HEK293 (cell line): Measurements from ENCODE around the gene NRF1.

ENCODE experiments used
- CTCF ChIA-PET: fragments of 350-600 bp; formaldehyde crosslinking; extraction: SDS; loops from one replicate; lab custom pipeline; 2021; ENCODE audit warnings: antibody characterized with exemption; lab: Yijun Ruan, JAX
- POLR2A ChIA-PET: fragments of 300-600 bp; formaldehyde crosslinking; extraction: SDS; loops from one replicate; lab custom pipeline; 2020; ENCODE audit warnings: antibody characterized with exemption, inconsistent platforms; lab: Yijun Ruan, JAX
- H3K27ac ChIP-seq: fragments of 200-500 bp; sonication (Bioruptor generic); 2 replicates; pipeline ENCODE4 v1.5.1; 2014; ENCODE audit warnings: low read depth, low read length, control low read depth, inconsistent platforms; ENCODE audit errors: extremely low read depth
- H3K36me3 ChIP-seq, 2 experiments: fragments of 200-500 bp in 1 of 2; sonication (Bioruptor generic) in 1 of 2; 1 replicate in 1 of 2; 2 replicates in 1 of 2; pipeline ENCODE4 v1.5.1; 2014 to 2017; ENCODE audit warnings: inconsistent platforms in 2 of 2, low read length in 2 of 2; ENCODE audit not compliant: control insufficient read depth in 2 of 2, insufficient read depth in 1 of 2
- H3K4me1 ChIP-seq: fragments of 200-500 bp; sonication (Bioruptor generic); 2 replicates; pipeline ENCODE4 v1.5.1; 2014; ENCODE audit warnings: mild to moderate bottlenecking, low read length, inconsistent platforms; ENCODE audit not compliant: control insufficient read depth, insufficient read depth
- H3K4me3 ChIP-seq: 2 replicates; pipeline ENCODE4 v1.5.1; 2011; ENCODE audit warnings: low read depth, mild to moderate bottlenecking, control low read depth, low read length, moderate library complexity
- H3K9me3 ChIP-seq: fragments of 200-500 bp; sonication (Bioruptor generic); 2 replicates; pipeline ENCODE4 v1.5.1; 2014; ENCODE audit warnings: low read depth, low read length, inconsistent platforms; ENCODE audit not compliant: control insufficient read depth, insufficient read depth
- BCL11A ChIP-seq: fragments of 450-650 bp; formaldehyde crosslinking; IDR thresholded peaks from 2 replicates; pipeline ENCODE4 v1.5.1; 2016; ENCODE audit warnings: low read depth, missing biosample characterization, missing genetic modification characterization
- GLI2 ChIP-seq: fragments of 450-650 bp; formaldehyde crosslinking; IDR thresholded peaks from 2 replicates; pipeline ENCODE4; 2017; ENCODE audit warnings: missing biosample characterization, missing genetic modification characterization, low read depth, borderline replicate concordance
- SETDB1 ChIP-seq: IDR thresholded peaks from one replicate; pipeline ENCODE4 v1.6.1; 2017; ENCODE audit warnings: mild to moderate bottlenecking, low read length, moderate library complexity, mixed read lengths; ENCODE audit not compliant: insufficient read length
- WT1 ChIP-seq: fragments of 450-650 bp; formaldehyde crosslinking; IDR thresholded peaks from 2 replicates; pipeline ENCODE4 v1.5.1; 2016; ENCODE audit warnings: missing biosample characterization, missing genetic modification characterization
- ZBTB48 ChIP-seq: fragments of 450-650 bp; formaldehyde crosslinking; IDR thresholded peaks from 2 replicates; pipeline ENCODE4 v1.5.1; 2016; ENCODE audit warnings: missing biosample characterization, missing genetic modification characterization
- ZNF266 ChIP-seq: fragments of 450-650 bp; formaldehyde crosslinking; IDR thresholded peaks from 2 replicates; pipeline ENCODE4 v1.5.1; 2016; ENCODE audit warnings: missing biosample characterization, missing genetic modification characterization, low read depth
- ZNF274 ChIP-seq, 2 experiments: fragments of 200-500 bp in 1 of 2; fragments of 450-650 bp in 1 of 2; sonication (Bioruptor generic) in 1 of 2; formaldehyde crosslinking in 1 of 2; IDR thresholded peaks; 2 replicates each; pipeline versions ENCODE4 v1.5.1 to v1.6.1; 2014 to 2016; ENCODE audit warnings: borderline replicate concordance in 1 of 2, inconsistent platforms in 1 of 2, low read length in 1 of 2, missing biosample characterization in 1 of 2, missing genetic modification characterization in 1 of 2
- ZNF394 ChIP-seq: fragments of 450-650 bp; formaldehyde crosslinking; IDR thresholded peaks from 2 replicates; pipeline ENCODE4 v1.5.1; 2016; ENCODE audit warnings: missing biosample characterization, missing genetic modification characterization, mild to moderate bottlenecking, moderate library complexity, borderline replicate concordance
- ZNF426 ChIP-seq: fragments of 450-650 bp; formaldehyde crosslinking; IDR thresholded peaks from 2 replicates; pipeline ENCODE4 v1.5.1; 2017; ENCODE audit warnings: missing biosample characterization, missing genetic modification characterization, mild to moderate bottlenecking, inconsistent platforms, moderate library complexity
- ZNF433 ChIP-seq: fragments of 450-650 bp; formaldehyde crosslinking; IDR thresholded peaks from 2 replicates; pipeline ENCODE4 v1.5.1; 2016; ENCODE audit warnings: missing biosample characterization, missing genetic modification characterization, low read depth
- ZNF48 ChIP-seq: fragments of 450-650 bp; formaldehyde crosslinking; IDR thresholded peaks from 2 replicates; pipeline ENCODE4 v1.5.1; 2016; ENCODE audit warnings: missing biosample characterization, missing genetic modification characterization
- ZNF701 ChIP-seq: fragments of 450-650 bp; formaldehyde crosslinking; IDR thresholded peaks from 2 replicates; pipeline ENCODE4 v1.5.1; 2016; ENCODE audit warnings: missing biosample characterization, missing genetic modification characterization
- ZNF747 ChIP-seq: fragments of 450-650 bp; formaldehyde crosslinking; IDR thresholded peaks from 2 replicates; pipeline ENCODE4 v1.5.1; 2016; ENCODE audit warnings: missing biosample characterization, missing genetic modification characterization
- ZNF843 ChIP-seq: fragments of 450-650 bp; formaldehyde crosslinking; IDR thresholded peaks from 2 replicates; pipeline ENCODE4 v1.5.1; 2016; ENCODE audit warnings: missing biosample characterization, missing genetic modification characterization
- ZXDB ChIP-seq: fragments of 450-650 bp; formaldehyde crosslinking; IDR thresholded peaks from 2 replicates; pipeline ENCODE4 v1.5.1; 2016; ENCODE audit warnings: missing biosample characterization, missing genetic modification characterization
- TF ChIP-seq, protein P1 (sequence below): fragments of 450-650 bp; formaldehyde crosslinking; IDR thresholded peaks from 2 replicates; pipeline ENCODE4 v1.5.1; 2016; ENCODE audit warnings: missing biosample characterization, missing genetic modification characterization
- TF ChIP-seq, protein P2 (sequence below): fragments of 450-650 bp; formaldehyde crosslinking; IDR thresholded peaks from 2 replicates; pipeline ENCODE4 v1.5.1; 2016; ENCODE audit warnings: missing biosample characterization, missing genetic modification characterization
- TF ChIP-seq, protein P3 (sequence below): fragments of 450-650 bp; formaldehyde crosslinking; IDR thresholded peaks from 2 replicates; pipeline ENCODE4 v1.5.1; 2016; ENCODE audit warnings: missing biosample characterization, missing genetic modification characterization
- TF ChIP-seq, protein P4 (sequence below): fragments of 450-650 bp; formaldehyde crosslinking; IDR thresholded peaks from 2 replicates; pipeline ENCODE4 v1.5.1; 2016; ENCODE audit warnings: missing biosample characterization, missing genetic modification characterization

Gene NRF1

DNA sequence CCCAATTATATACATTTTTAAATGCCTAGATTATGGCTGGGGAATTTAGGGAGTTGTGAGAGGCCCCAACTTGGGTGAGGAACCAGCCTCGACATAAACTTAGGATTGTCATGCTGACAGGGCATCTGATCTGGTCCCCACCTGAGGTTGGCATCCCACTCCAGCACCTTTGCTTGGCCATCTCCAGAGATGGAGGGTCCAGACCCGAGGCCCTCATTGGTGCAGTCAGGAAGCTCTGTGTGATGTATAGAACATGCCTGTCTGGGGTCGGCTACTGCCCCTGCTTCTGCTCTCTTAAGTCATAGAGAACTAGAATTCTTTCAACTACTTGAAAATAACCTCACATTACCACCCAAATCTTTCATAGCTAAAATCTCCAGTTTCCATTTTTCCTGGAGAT is 153.8 kb downstream of the NRF1 start:
- CTCF ChIA-PET, result interaction anchor here (1.1 kb wide), 1 partner anchor 101 kb away, joined by 3 read pairs; no protein-coding TSS in a partner anchor
- H3K4me1 ChIP-seq, result no peaks in the 10 kb centered on the region
- TF ChIP-seq, protein P1, sequence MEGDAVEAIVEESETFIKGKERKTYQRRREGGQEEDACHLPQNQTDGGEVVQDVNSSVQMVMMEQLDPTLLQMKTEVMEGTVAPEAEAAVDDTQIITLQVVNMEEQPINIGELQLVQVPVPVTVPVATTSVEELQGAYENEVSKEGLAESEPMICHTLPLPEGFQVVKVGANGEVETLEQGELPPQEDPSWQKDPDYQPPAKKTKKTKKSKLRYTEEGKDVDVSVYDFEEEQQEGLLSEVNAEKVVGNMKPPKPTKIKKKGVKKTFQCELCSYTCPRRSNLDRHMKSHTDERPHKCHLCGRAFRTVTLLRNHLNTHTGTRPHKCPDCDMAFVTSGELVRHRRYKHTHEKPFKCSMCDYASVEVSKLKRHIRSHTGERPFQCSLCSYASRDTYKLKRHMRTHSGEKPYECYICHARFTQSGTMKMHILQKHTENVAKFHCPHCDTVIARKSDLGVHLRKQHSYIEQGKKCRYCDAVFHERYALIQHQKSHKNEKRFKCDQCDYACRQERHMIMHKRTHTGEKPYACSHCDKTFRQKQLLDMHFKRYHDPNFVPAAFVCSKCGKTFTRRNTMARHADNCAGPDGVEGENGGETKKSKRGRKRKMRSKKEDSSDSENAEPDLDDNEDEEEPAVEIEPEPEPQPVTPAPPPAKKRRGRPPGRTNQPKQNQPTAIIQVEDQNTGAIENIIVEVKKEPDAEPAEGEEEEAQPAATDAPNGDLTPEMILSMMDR, result no peak

DNA sequence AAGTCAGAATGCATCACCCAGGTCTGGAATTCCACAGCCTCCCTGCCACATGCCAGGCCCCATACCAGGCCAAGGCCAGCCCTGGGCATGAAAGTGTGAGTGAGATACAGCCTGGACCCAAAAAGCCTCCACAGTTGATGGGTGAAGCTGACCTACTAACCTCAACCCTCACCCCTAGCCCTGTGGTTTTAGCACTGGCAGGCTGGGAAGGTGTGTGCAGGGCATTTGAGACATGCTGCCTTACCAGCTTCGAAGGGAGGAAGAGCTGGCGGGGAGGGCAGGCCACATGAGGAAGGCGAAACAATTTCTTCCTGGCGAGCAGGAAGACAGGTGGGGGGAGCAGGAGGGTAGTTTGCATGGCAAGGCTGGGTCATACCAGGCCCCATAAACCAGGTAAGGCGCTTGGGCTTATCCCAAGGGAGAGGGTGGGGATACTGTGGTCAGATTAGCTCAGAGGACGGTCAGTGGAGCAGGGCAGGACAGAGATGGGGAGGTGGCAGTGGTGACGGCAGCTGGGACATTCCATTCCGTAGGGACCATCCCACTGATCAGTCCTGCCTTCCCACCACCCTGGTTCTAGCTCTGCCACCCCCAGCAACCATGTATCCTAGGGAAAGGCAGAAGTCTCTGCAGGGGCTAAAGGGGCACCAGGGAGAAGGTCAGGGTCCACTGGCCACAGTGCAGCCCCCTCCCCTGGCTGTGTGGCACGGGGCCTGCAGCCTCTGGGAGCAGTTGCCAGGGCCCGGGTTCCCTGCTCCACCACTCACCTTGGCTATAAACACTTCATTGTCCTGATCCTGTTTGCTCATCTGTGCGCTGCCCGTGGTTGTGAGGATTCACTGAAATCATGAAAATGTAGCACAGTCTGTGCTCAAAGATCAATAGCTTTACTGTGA is 155.8 kb downstream of the NRF1 start:
- no peak overlapping the region for H3K4me3 ChIP-seq
- CTCF ChIA-PET, result no interaction called here
- no peaks in the 10 kb centered on the region for H3K4me1 ChIP-seq
- no peaks in the 10 kb centered on the region for H3K9me3 ChIP-seq
- POLR2A ChIA-PET, result no interaction called here
- TF ChIP-seq, protein P2, sequence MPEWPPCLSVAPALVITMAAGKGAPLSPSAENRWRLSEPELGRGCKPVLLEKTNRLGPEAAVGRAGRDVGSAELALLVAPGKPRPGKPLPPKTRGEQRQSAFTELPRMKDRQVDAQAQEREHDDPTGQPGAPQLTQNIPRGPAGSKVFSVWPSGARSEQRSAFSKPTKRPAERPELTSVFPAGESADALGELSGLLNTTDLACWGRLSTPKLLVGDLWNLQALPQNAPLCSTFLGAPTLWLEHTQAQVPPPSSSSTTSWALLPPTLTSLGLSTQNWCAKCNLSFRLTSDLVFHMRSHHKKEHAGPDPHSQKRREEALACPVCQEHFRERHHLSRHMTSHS (tag by site-specific recombination), result no peak
- TF ChIP-seq ZNF266 (tag by site-specific recombination) (no peak), ZNF394 (tag by site-specific recombination) (no peak), SETDB1 (no peak), GLI2 (no peak), ZNF48 (no peak), ZNF747 (tag by site-specific recombination) (no peak), ZXDB (no peak), ZNF701 (no peak), WT1 (tag by site-specific recombination) (no peak), ZNF426 (tag by site-specific recombination) (no peak), ZNF274 (IDR thresholded peaks at IDR 0.05; ENCODE audit: low read length) (no peak), ZNF274 (tag by site-specific recombination; IDR thresholded peaks at IDR 0.05; ENCODE audit: borderline replicate concordance) (no peak), ZNF433 (tag by site-specific recombination) (no peak), BCL11A (tag by site-specific recombination) (no peak), ZNF843 (no peak), ZBTB48 (tag by site-specific recombination) (no peak)
- TF ChIP-seq, protein P3, sequence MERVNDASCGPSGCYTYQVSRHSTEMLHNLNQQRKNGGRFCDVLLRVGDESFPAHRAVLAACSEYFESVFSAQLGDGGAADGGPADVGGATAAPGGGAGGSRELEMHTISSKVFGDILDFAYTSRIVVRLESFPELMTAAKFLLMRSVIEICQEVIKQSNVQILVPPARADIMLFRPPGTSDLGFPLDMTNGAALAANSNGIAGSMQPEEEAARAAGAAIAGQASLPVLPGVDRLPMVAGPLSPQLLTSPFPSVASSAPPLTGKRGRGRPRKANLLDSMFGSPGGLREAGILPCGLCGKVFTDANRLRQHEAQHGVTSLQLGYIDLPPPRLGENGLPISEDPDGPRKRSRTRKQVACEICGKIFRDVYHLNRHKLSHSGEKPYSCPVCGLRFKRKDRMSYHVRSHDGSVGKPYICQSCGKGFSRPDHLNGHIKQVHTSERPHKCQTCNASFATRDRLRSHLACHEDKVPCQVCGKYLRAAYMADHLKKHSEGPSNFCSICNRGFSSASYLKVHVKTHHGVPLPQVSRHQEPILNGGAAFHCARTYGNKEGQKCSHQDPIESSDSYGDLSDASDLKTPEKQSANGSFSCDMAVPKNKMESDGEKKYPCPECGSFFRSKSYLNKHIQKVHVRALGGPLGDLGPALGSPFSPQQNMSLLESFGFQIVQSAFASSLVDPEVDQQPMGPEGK (tag by site-specific recombination), result no peak
- TF ChIP-seq, protein P4, sequence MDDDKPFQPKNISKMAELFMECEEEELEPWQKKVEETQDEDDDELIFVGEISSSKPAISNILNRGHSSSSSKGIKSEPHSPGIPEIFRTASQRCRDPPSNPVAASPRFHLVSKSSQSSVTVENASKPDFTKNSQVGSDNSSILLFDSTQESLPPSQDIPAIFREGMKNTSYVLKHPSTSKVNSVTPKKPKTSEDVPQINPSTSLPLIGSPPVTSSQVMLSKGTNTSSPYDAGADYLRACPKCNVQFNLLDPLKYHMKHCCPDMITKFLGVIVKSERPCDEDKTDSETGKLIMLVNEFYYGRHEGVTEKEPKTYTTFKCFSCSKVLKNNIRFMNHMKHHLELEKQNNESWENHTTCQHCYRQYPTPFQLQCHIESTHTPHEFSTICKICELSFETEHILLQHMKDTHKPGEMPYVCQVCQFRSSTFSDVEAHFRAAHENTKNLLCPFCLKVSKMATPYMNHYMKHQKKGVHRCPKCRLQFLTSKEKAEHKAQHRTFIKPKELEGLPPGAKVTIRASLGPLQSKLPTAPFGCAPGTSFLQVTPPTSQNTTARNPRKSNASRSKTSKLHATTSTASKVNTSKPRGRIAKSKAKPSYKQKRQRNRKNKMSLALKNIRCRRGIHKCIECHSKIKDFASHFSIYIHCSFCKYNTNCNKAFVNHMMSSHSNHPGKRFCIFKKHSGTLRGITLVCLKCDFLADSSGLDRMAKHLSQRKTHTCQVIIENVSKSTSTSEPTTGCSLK (tag by site-specific recombination), result no peak
- no peak overlapping the region for H3K27ac ChIP-seq
- H3K36me3 ChIP-seq, result no peaks in the 10 kb centered on the region

More for the DNA sequence above, 153.8 kb downstream of the NRF1 start:
- Histone ChIP-seq H3K36me3 (no peaks in the 10 kb centered on the region), H3K27ac (no peak overlapping the region), H3K4me3 (no peak overlapping the region), H3K9me3 (no peaks in the 10 kb centered on the region)
- POLR2A ChIA-PET, result no interaction called here
